Omental fat pad (tissue), 4 donors: ENCODE measurements around the gene CHST11. TPM values are rescaled to one million over a fixed set of nuclear protein-coding genes. Genes with fewer than 3 reads are reported as not detected.

ENCODE experiments used
- ATAC-seq: fragments of 150-250 bp; one replicate; pipeline ENCODE4 v1.9.1; 2016; ENCODE audit warnings: mild to moderate bottlenecking, moderate library complexity; ENCODE audit not compliant: low FRiP score
- DNase-seq: peaks from one replicate; pipeline ENCODE4 v3.0.0-alpha.2; 2019; ENCODE audit warnings: low spot score
- total RNA-seq, 4 donors: library from RNA; depleted of rRNA; stranded (reverse); fragments of >200 nt; gene quantifications; one replicate each; pipeline ENCODE4 v1.1.0, GENCODE V29; 2016
- TF ChIP-seq, protein P1 (sequence below), 3 donors: fragments of 450-650 bp; IDR thresholded peaks; one replicate each; pipeline ENCODE4 v1.5.1; 2016 to 2017; ENCODE audit warnings: antibody characterized with exemption in 3 of 3, mild to moderate bottlenecking in 3 of 3, moderate library complexity in 2 of 3

The CHST11 gene
- total RNA-seq, 4 donors from 2014 or later, result 12.2 to 58.6 (median 30.1) TPM

DNA sequence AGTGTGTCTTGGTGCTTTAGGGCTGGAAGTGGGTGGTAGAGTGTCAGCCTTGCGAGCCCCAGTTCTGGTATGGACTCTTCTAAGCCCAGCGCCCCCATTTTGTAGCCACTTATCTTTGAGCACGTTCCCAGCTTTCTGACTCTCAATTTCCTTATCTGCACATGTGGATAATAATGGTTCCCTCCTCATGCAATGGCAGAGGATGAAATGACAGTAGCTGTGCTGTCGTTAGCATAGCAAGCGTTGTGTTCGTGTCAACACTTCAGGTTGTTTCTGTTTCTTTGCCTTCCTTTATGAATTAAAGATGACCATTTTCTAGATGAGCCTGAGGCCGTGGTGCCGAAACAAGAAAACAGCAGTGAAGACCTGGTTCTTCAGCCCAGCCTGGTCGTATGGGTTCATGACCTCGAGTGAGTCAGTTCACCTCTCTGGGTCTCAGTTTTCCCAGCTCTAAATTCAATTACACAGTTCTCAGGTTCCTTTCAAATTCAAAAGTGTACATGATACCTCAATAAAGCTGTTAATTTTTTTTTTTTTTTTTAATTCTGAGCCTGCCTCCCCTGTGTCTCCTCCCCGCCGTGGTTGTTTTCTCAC lies 268.3 kb downstream of the CHST11 start:
- DNase-seq (no peak), ATAC-seq (no peak)
- TF ChIP-seq, protein P1, sequence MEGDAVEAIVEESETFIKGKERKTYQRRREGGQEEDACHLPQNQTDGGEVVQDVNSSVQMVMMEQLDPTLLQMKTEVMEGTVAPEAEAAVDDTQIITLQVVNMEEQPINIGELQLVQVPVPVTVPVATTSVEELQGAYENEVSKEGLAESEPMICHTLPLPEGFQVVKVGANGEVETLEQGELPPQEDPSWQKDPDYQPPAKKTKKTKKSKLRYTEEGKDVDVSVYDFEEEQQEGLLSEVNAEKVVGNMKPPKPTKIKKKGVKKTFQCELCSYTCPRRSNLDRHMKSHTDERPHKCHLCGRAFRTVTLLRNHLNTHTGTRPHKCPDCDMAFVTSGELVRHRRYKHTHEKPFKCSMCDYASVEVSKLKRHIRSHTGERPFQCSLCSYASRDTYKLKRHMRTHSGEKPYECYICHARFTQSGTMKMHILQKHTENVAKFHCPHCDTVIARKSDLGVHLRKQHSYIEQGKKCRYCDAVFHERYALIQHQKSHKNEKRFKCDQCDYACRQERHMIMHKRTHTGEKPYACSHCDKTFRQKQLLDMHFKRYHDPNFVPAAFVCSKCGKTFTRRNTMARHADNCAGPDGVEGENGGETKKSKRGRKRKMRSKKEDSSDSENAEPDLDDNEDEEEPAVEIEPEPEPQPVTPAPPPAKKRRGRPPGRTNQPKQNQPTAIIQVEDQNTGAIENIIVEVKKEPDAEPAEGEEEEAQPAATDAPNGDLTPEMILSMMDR (IDR thresholded peaks at IDR 0.05), result no peak

DNA sequence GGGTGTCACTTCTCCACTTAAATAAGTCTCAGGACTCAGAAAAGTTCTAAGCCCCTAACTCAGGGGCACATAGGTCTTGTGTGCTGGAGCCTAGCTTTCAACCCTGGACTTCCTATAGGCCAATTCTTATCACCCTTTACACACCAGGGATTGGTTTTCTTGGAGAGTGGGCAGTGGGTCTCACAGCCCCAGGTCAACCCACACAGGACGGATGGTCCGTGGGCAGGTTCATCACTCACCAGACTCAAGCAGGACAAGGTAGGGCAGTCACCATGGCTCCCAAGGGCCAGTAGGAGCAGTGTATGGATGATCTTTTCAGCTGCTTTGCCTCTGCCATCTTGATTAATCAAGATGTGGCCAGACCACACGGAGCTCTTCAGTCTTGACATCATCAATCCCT lies 268.9 kb downstream of the CHST11 start:
- DNase-seq, result no peak
- TF ChIP-seq, protein P1 (IDR thresholded peaks at IDR 0.05), result no peak
- no peak for ATAC-seq

DNA sequence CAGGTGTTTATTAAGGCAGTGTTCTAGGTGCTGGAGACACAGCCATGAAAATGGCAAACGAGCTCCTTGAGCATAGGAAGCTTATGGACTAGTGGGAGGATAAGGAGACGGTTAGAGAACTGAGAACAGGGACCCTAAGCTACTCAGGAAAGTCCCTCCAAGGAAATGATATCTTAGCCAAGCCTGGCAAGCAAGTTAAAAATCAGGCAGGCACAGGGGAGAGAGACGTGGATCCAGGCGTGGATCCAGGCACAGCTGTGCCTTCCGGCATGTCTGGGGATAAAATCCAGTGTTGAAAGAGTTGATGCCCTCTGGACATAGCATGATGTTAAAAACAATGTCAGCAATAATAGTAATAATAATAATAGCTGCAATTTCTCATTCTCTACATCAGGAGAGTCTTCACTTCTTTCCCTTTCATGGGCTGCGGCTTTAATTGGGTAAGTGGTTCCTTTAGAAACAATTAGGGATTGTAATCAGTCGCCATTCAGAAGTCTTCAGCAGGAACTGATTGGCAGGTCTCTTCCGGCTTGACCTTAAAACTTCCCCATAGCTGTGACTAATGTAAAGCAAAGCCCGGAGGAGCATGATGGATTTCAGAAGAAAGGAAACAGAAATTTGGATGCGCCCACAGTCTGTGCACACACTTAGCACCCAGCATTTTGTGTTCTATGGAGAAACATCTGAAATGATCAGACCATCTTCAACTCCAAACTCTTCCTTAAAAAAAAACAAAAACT lies 271.1 kb downstream of the CHST11 start:
- TF ChIP-seq, protein P1 (IDR thresholded peaks at IDR 0.05), result no peak
- ATAC-seq, result no peak
- DNase-seq, result no peak

DNA sequence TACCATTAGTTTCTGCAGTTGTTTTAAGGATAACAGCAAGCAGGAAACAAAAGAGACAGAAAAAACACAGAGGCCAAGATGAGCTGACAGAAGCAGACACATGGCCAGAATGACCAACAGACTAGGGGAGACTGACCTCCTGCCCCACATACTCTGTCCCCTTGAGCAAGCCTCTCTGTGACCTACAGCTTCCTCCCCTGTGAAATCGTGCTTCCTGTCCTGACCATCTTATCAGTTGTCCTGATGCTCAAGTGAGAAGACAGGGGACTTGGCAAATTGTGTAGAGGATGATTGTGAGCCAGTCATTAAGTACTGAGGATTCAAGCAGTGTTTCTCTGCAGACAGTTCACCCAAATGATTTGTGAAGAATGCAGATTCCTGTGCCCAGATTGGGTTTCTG lies 272.3 kb downstream of the CHST11 start:
- TF ChIP-seq, protein P1 (IDR thresholded peaks at IDR 0.05), result no peak
- ATAC-seq (no peak), DNase-seq (no peak)

DNA sequence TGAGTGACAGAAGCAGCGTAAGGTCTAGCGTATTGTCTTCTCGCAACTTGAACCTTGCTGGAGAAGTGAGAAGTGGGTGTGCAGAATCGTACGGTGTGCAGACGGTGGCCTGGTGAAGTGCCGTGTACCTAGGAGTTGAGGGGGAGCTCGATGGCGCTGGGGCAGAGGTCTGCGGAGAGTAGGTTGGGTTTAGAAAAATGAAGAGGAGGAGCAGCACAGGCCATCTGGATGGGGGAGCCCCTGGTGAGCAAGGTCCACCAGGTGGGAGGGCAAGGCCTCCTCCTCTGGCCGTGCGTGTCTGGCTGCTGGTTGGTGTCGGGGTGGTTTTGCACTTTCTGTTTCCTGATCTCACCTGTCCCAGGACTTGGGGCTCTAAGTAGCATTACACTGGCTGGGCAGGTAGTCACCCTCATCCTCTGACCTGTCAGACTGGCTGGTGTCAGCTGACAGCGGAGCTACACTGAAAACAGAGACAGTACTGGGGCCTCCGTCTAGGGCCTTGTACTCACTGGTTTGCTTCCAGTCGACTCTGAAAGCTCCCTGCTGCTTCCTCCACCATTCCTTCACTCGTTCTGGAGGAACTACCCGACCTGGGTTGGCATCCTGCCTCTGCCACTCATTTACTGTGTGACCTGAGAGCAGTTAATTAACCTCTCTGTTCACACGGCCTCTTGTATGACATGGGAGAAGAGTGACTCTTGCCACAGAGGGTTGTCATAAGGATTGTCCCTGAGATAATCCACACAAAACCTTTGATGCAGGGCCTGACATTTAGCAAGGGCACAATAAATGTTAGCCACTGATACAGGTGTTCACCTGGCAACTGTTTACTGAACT lies 273.1 kb downstream of the CHST11 start:
- ATAC-seq (no peak), DNase-seq (no peak)
- TF ChIP-seq, protein P1 (IDR thresholded peaks at IDR 0.05), result no peak

DNA sequence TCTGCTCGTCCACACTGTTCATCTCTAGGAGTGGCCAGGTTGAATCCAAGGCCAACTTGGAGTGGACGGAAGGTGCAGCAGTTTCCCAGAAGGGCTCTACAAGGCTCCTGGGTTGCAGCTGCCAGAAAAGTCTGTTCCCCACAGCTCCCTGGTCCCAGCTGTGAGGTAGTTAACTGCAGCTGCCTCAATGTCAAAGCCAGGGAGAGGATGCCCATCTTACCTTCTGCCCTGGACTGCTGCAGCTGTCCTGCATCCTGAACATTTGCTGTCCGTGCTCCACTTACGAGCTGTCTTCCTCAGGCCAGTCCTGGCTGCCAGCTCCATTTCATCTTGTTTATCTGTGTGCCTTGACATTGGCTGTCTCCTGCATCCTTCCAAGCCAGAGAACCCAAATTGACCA lies 274.0 kb downstream of the CHST11 start:
- DNase-seq, result no peak
- TF ChIP-seq, protein P1 (IDR thresholded peaks at IDR 0.05), result no peak
- ATAC-seq, result no peak
